Measurements from ENCODE around the gene ENOX1.

The ENOX1 gene

GRCh38 chr13:43257765-43258164 lies 529.0 kb downstream of the ENOX1 start:
- no peak for DNase-seq (ENCODE audit: low read depth in 2 of 2)

GRCh38 chr13:43251961-43252360 lies 534.8 kb downstream of the ENOX1 start:
- no peak for DNase-seq (ENCODE audit: low read depth in 2 of 2)

DNA sequence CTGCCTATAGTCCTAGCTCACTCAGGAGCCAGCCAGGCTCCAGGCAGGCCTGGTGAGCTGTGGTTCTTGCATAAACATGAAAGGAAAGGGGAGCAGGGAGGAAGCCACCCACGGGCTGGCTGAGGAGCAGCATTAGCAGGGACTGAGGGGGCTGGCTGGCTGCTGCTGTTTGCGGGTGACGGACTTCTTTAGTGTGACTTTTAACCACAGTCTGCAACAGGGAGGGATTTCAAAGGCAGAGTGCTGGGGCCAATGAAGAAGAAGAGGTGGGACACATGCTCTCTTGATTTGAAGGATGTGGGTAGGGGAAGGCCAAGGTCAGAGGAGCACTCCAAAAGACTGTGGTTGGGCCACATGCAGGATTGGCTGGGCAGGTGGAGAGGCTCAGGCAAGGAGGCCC lies 540.4 kb downstream of the ENOX1 start:
- DNase-seq (ENCODE audit: low read depth in 2 of 2), result no peak

GRCh38 chr13:43245374-43245964 lies 541.3 kb downstream of the ENOX1 start:
- no peak for DNase-seq (ENCODE audit: low read depth in 2 of 2)

- DNase-seq (ENCODE audit: low read depth in 2 of 2), result no peak
Measured at GRCh38 chr13:43244481-43244880, 542.3 kb downstream of the ENOX1 start.

- no peak for DNase-seq (ENCODE audit: low read depth in 2 of 2)
Measured at GRCh38 chr13:43243711-43244110, 543.1 kb downstream of the ENOX1 start.

DNA sequence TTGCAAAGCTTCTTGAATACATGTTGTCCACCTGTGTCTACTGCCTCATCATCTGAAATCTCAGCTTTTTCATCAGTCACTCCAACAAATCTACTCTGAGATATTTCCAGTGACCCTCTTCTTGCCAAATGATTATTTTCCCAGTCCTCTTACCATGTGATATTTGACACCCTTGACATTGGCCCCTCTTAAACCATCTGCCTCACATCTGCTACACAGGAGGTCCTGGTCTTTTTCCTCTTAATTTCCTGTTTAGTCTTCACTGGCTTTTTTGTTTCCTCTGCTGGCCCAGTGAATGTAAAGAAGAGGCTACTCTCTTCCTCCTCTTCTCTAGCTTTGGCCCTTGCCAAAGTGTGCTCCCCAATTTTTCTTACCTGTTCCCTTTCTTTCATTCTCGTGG lies 544.7 kb downstream of the ENOX1 start:
- DNase-seq (ENCODE audit: low read depth in 2 of 2), result no peak

DNA sequence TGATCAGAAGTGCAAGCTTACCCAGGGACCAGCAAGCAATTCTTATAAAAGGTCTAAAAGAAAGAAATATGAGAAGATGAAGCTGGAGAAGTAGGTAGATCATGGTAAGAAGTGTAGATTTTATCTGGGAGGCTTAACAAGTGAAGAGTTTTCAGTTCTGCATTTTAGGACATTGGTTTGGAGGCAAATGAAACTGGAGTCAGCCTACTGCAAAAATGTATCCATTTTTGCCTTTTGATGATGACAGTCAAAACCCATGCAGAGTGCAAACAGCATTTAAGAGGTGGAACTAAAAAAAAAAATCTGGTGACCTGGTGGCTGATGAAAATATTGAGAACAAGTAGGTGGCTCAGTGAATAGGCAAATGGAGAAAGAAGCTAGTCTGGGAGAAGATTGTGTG lies 546.5 kb downstream of the ENOX1 start:
- DNase-seq (ENCODE audit: low read depth in 2 of 2), result no peak

DNA sequence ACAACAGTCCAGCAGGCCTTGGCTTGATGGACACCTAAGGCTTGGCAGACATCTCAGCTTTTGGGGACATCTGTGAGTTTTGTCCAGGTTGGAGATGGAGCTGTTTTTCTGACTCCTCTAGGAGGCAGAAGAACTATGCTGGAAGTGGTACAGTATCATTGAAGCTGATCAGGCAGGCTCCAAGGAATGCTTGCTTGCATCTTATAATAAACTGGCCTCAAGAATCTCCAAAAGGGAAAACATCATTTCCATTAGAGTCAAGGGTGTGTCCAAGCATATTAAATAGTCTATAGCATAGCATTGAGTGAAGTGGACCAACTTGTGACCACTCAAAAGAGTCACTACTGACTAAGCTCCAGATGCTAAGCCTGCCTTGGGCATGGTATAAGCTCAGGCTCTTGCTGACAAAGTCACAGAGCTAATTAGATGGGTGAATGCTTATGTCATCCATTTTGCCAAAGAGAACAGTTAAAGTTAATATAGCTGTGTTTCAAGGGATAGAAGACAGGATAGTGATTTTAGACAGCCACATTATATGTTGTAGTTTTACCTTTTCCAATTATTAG lies 547.4 kb downstream of the ENOX1 start:
- no peak for DNase-seq (ENCODE audit: low read depth in 2 of 2)

DNA sequence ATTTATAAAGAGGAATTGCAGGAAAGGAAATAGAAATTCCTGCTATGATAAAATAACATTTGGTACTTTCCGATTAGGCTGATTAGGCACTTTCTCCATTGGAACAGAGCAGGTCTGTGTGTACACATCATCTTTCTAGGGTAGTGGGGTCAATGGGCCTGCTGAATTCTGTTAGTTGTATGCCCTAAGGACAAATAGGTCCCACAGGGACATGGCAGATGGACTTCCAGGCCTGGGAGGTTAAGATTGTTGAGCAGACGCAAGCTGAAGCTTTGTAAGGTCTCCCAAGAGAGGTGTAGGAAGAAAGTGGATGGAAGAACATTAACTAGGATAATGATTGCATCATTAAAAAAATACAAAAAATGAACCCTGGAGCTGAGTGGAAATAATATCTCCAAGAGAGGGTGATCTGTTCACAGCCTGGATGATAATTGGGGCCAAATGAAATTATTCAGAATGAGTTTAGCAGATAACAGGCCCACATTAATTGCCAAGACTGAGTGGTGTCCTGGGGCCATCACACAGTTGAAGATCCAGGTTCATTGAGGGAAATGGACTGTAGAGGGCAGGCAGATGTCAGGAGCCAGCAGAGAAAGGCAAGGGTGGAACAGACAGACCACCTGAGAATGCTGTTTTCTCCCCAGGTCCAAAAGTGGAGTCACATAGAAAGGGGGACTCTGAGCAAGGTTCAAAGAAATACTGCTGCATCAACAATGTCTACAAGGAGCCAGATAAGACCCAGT lies 548.3 kb downstream of the ENOX1 start:
- DNase-seq (ENCODE audit: low read depth in 2 of 2), result no peak

DNA sequence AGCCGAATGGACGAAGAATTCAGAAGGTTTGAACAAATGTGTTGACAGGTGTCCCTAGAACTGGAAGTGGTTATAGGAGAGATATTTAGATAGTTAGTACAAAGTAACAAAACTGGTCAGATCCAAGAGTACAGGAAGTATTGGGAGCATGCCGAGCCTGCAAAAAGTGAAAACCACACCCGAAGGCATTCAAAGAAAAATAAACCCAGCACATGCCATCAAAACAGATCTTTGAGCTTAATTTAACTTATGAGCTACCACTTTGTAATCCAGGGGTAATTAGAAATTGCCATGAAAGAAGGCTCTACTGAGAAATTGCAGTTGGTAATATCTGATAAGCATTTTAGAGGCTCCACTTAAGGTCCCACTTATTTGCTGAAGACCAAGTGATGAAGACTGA lies 549.2 kb downstream of the ENOX1 start:
- no peak for DNase-seq (ENCODE audit: low read depth in 2 of 2)

DNA sequence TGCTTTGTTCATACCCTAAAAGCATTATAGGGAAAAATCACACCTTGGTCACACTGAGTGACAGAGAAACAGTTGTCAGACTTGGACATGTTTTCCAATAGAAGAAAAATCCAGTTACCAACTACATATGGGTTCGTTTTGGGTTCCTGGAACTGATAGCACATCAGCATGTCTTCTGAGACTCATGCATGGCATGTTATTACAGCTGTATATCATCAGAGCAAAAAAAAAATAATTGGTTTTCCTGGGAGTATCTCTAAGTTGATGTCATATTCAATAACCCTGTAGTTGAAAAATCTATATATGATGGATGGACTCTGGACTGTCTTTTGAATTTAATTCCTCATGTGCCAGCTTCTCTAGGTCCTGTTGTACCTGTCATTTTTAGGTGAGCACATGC lies 551.7 kb downstream of the ENOX1 start:
- DNase-seq (ENCODE audit: low read depth in 2 of 2), result no peak

DNA sequence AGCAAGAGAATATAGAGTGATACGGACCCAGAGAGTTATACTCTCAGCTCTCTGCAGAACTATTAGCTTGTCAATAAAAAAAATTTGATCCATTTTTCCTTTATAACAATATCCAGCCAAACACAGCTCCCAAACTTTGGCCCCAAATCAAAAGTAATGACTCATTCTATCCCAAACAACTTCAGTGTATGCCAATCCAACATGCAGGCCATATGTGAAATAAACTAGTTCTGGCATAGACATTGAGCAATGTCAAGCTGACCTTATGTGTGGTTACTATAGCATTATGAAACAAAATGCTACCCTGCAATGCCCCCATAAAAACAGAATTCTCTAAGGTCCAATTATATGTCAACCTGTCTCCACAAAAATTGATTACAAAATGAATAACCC lies 553.9 kb downstream of the ENOX1 start:
- no peak for DNase-seq (ENCODE audit: low read depth in 2 of 2)

- DNase-seq (ENCODE audit: low read depth in 2 of 2), result no peak
Measured at GRCh38 chr13:43232144-43232872, 554.5 kb downstream of the ENOX1 start.

DNA sequence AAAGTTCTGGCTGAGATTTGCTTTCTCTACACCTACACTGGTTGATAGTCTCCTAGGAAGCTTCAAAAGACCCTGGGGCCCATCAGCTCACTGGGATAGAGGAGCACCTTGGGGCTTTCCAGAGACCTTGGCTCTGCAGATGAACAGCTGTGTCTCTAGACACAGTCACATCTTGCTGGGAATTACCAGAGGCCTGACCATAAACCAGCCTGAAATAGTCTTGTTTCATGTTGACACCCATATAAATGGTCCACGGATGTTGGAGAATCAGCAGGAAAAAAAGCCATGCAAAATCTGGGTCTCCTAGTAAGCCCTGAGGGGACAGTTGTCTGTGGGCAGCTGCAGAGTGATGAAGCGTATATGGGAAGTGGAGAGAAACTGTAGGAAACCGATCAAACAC lies 555.8 kb downstream of the ENOX1 start:
- no peak for DNase-seq (ENCODE audit: low read depth in 2 of 2)

DNA sequence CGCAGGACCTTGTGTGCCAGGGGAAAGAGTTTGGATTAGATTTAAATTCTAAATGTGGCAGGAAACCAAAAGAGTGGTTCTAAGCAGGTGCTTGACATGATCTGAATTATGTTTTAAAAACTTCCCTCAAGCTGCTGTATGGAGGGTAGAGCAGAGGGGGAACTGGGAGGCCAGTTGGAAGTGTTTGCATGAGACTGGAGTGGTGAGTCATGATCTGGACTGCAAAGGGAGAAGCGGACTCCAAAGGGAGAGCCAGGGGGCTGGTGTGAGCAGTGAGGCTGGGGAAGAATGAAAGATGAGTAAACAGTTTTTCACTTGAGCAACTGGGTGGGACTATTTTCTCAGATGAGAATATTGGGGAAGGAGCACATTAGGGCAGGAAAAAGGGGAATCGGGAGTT lies 557.3 kb downstream of the ENOX1 start:
- no peak for DNase-seq (ENCODE audit: low read depth in 2 of 2)

GRCh38 chr13:43227721-43228120 lies 559.1 kb downstream of the ENOX1 start:
- no peak for DNase-seq (ENCODE audit: low read depth in 2 of 2)

DNA sequence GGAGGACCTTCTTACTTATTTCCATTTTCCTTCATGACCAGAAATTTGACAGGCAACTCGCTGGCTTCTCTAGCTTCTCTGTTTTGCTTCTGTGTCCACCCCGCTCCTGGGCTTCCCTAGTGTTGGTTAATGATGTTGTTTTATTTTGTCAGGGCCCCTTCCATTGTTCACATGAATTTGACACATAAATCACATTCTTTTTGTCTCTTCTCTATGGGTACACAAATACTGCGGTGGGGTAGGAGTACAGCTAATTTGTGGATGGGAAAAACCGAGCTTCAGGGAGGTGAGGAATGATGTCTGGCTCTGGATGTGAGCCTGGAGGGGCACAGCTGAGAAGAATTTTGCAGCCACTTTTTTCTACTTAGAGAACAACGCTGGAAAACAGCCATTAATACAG lies 563.6 kb downstream of the ENOX1 start:
- no peak for DNase-seq (ENCODE audit: low read depth in 2 of 2)

GRCh38 chr13:43222086-43222485 lies 564.7 kb downstream of the ENOX1 start:
- no peak for DNase-seq (ENCODE audit: low read depth in 2 of 2)

GRCh38 chr13:43221611-43222010 lies 565.2 kb downstream of the ENOX1 start:
- DNase-seq (ENCODE audit: low read depth in 2 of 2), result no peak

GRCh38 chr13:43220873-43221595 lies 565.7 kb downstream of the ENOX1 start:
- no peak for DNase-seq (ENCODE audit: low read depth in 2 of 2)

DNA sequence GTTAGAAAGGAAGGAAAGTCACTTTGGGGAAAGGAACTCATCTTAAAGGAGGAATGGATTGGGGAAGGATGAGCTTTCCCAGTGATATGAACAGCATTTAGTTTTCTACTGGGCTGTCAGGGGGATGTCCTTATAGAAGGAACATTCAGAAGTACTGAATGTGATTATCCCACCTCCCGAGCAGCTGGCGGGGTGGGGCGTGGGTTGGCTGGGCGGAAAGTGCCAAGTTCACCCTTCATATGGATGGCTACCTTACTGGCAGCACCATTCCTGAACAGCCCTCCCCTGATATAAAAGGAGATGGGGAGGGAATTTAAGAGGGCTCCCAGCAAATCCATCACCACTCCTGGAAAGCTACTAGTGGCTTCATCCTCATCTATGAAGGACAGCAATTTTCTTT lies 572.6 kb downstream of the ENOX1 start:
- no peak for DNase-seq (ENCODE audit: low read depth in 2 of 2)
